Measurements from ENCODE around the gene PRM1. TPM values are rescaled to one million over a fixed set of nuclear protein-coding genes. Genes with fewer than 3 reads are reported as not detected.

The PRM1 gene
- polyA plus RNA-seq, 2 of the 4 experiments (the other 2 are of a cell fraction): not detected

- TF ChIP-seq, protein P1, sequence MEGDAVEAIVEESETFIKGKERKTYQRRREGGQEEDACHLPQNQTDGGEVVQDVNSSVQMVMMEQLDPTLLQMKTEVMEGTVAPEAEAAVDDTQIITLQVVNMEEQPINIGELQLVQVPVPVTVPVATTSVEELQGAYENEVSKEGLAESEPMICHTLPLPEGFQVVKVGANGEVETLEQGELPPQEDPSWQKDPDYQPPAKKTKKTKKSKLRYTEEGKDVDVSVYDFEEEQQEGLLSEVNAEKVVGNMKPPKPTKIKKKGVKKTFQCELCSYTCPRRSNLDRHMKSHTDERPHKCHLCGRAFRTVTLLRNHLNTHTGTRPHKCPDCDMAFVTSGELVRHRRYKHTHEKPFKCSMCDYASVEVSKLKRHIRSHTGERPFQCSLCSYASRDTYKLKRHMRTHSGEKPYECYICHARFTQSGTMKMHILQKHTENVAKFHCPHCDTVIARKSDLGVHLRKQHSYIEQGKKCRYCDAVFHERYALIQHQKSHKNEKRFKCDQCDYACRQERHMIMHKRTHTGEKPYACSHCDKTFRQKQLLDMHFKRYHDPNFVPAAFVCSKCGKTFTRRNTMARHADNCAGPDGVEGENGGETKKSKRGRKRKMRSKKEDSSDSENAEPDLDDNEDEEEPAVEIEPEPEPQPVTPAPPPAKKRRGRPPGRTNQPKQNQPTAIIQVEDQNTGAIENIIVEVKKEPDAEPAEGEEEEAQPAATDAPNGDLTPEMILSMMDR (IDR thresholded peaks at IDR 0.05): peak; percentile 94
- TF ChIP-seq PHF8 (IDR thresholded peaks at IDR 0.05; ENCODE audit: borderline replicate concordance, low read depth) (no peak), BCL3 (IDR thresholded peaks at IDR 0.05) (peak; percentile 98), HOXB13 (CRISPR knock-in tag; IDR thresholded peaks at IDR 0.05; ENCODE audit: low read depth) (no peak), ESRRA (IDR thresholded peaks at IDR 0.05; ENCODE audit: borderline replicate concordance, low read length) (no peak), PBX3 (IDR thresholded peaks at IDR 0.05) (no peak), NR3C1 (IDR thresholded peaks at IDR 0.05) (no peak), POLR2A (IDR thresholded peaks at IDR 0.05; ENCODE audit: low read length) (peak; percentile 99), MYC (IDR thresholded peaks at IDR 0.05; ENCODE audit: borderline replicate concordance, low read length) (no peak), POLR2AphosphoS2 (conservative IDR thresholded peaks at IDR 0.05; ENCODE audit: low read length) (no peak), ZSCAN20 (CRISPR knock-in tag; IDR thresholded peaks at IDR 0.05) (no peak), HOXB5 (CRISPR knock-in tag; IDR thresholded peaks at IDR 0.05) (no peak), HOXA7 (CRISPR knock-in tag; IDR thresholded peaks at IDR 0.05) (no peak), CEBPB (IDR thresholded peaks at IDR 0.05) (no peak), RCOR1 (IDR thresholded peaks at IDR 0.05; ENCODE audit: low read depth, low read length) (no peak), CHD2 (IDR thresholded peaks at IDR 0.05; ENCODE audit: low read length, partially characterized antibody) (no peak), FOSL2 (IDR thresholded peaks at IDR 0.05) (no peak), FOSL2 (CRISPR knock-in tag; IDR thresholded peaks at IDR 0.05) (no peak), HES2 (IDR thresholded peaks at IDR 0.05) (no peak), ZC3H11A (IDR thresholded peaks at IDR 0.05) (no peak), RFX5 (IDR thresholded peaks at IDR 0.05) (no peak), RNF2 (IDR thresholded peaks at IDR 0.05; ENCODE audit: borderline replicate concordance, low read depth) (no peak), NPAS2 (CRISPR knock-in tag; IDR thresholded peaks at IDR 0.05; ENCODE audit: borderline replicate concordance) (no peak), SMC3 (IDR thresholded peaks at IDR 0.05) (peak; percentile 95), FOSB (CRISPR knock-in tag; IDR thresholded peaks at IDR 0.05) (no peak), FOXS1 (CRISPR knock-in tag; IDR thresholded peaks at IDR 0.05) (no peak), HMGXB4 (CRISPR knock-in tag; IDR thresholded peaks at IDR 0.05; ENCODE audit: borderline replicate concordance) (no peak), CBX8 (IDR thresholded peaks at IDR 0.05) (no peak), RARB (CRISPR knock-in tag; IDR thresholded peaks at IDR 0.05) (no peak), CBX2 (IDR thresholded peaks at IDR 0.05; ENCODE audit: borderline replicate concordance, low read depth) (no peak)
- TF ChIP-seq, protein P2, sequence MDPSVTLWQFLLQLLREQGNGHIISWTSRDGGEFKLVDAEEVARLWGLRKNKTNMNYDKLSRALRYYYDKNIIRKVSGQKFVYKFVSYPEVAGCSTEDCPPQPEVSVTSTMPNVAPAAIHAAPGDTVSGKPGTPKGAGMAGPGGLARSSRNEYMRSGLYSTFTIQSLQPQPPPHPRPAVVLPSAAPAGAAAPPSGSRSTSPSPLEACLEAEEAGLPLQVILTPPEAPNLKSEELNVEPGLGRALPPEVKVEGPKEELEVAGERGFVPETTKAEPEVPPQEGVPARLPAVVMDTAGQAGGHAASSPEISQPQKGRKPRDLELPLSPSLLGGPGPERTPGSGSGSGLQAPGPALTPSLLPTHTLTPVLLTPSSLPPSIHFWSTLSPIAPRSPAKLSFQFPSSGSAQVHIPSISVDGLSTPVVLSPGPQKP (IDR thresholded peaks at IDR 0.05; ENCODE audit: low read depth, low read length): no peak
These were observed 25.1 kb downstream of the PRM1 start, which contains the start of gene SOCS1 (continued) for GRCh38 chr16:11255737-11256660.
